CD14-positive monocyte (primary cell): ENCODE results near the gene DDX31. TPM values are rescaled to one million over a fixed set of nuclear protein-coding genes. Genes with fewer than 3 reads are reported as not detected.
A peak's percentile ranks its signal among the peaks of the same experiment; 100 is the strongest.

Experiments used
- DNase-seq, 3 donors: peaks; one replicate each; pipeline ENCODE4 v3.0.0-alpha.2; 2011 to 2022
- H2AFZ ChIP-seq: 2 replicates; pipeline ENCODE4 v1.6.0; 2012; ENCODE audit warnings: mild to moderate bottlenecking, low read depth, low read length, inconsistent platforms; ENCODE audit not compliant: insufficient read depth, poor library complexity, severe bottlenecking
- H3K27ac ChIP-seq, 2 donors: 1 replicate in 1 of 2; 2 replicates in 1 of 2; pipeline ENCODE4 v1.5.1; 2012 to 2013; ENCODE audit warnings: low read length in 2 of 2, control low read depth in 1 of 2, inconsistent platforms in 1 of 2, low read depth in 1 of 2, mild to moderate bottlenecking in 1 of 2
- H3K27me3 ChIP-seq, 2 donors: one replicate each; pipeline versions ENCODE4 v1.6.0 to v1.6.1; 2011 to 2013; ENCODE audit warnings: low read length in 2 of 2; ENCODE audit not compliant: control insufficient read depth in 2 of 2, insufficient read depth in 2 of 2
- H3K36me3 ChIP-seq, 2 donors: replicated peaks in 1 of 2; 1 replicate in 1 of 2; 2 replicates in 1 of 2; pipeline versions ENCODE4 v1.5.1 to v1.6.1; 2012 to 2013; ENCODE audit warnings: low read length in 2 of 2, control low read depth in 1 of 2, inconsistent platforms in 1 of 2, mild to moderate bottlenecking in 1 of 2; ENCODE audit not compliant: insufficient read depth in 2 of 2, control insufficient read depth in 1 of 2
- H3K4me1 ChIP-seq, 2 donors: 1 replicate in 1 of 2; 2 replicates in 1 of 2; pipeline versions ENCODE4 v1.5.1 to v1.6.1; 2012 to 2013; ENCODE audit warnings: low read length in 2 of 2, control low read depth in 1 of 2, inconsistent platforms in 1 of 2, mild to moderate bottlenecking in 1 of 2, moderate library complexity in 1 of 2; ENCODE audit not compliant: insufficient read depth in 2 of 2, control insufficient read depth in 1 of 2
- H3K4me2 ChIP-seq: replicated peaks from 2 replicates; pipeline ENCODE3; 2012; ENCODE audit warnings: low read length, moderate library complexity, mild to moderate bottlenecking; ENCODE audit not compliant: poor library complexity, severe bottlenecking; ENCODE audit errors: extremely low read depth
- H3K4me3 ChIP-seq, 3 experiments: fragments of 200-600 bp in 1 of 3; sonication (generic) in 1 of 3; replicated peaks in 1 of 3; 1 replicate in 2 of 3; 2 replicates in 1 of 3; pipeline ENCODE4 v1.5.1; 2011 to 2013; ENCODE audit warnings: low read length in 3 of 3, mild to moderate bottlenecking in 3 of 3, control low read depth in 2 of 3, low read depth in 2 of 3, inconsistent platforms in 1 of 3, moderate library complexity in 1 of 3
- H3K79me2 ChIP-seq: 2 replicates; pipeline ENCODE4 v1.6.0; 2012; ENCODE audit warnings: mild to moderate bottlenecking, control low read depth, inconsistent platforms, low read length, moderate library complexity; ENCODE audit not compliant: insufficient read depth
- H3K9ac ChIP-seq: 2 replicates; pipeline ENCODE4 v1.6.0; 2017; ENCODE audit warnings: low read length, mild to moderate bottlenecking; ENCODE audit not compliant: insufficient read depth, poor library complexity, severe bottlenecking
- H3K9me3 ChIP-seq, 2 donors: replicated peaks in 1 of 2; 1 replicate in 1 of 2; 2 replicates in 1 of 2; pipeline versions ENCODE4 v1.5.1 to v1.6.1; 2012 to 2013; ENCODE audit warnings: low read length in 2 of 2, control low read depth in 1 of 2; ENCODE audit not compliant: control insufficient read depth in 1 of 2, insufficient read depth in 1 of 2
- H4K20me1 ChIP-seq: 2 replicates; pipeline ENCODE4 v1.6.0; 2012; ENCODE audit warnings: mild to moderate bottlenecking, low read length, control low read depth, moderate library complexity; ENCODE audit not compliant: insufficient read depth
- H3K27ac Mint-ChIP-seq, 7 donors: one replicate each; pipeline ENCODE4 v1.8.0; 2020; ENCODE audit warnings: mild to moderate bottlenecking in 7 of 7, mixed read lengths in 7 of 7, moderate library complexity in 6 of 7, inconsistent platforms in 2 of 7
- H3K27me3 Mint-ChIP-seq, 3 donors: one replicate each; pipeline ENCODE4 v1.8.0; 2021 to 2022; ENCODE audit warnings: low read depth in 3 of 3, mild to moderate bottlenecking in 3 of 3, mixed read lengths in 3 of 3, moderate library complexity in 3 of 3, inconsistent platforms in 1 of 3
- H3K36me3 Mint-ChIP-seq, 2 donors: one replicate each; pipeline ENCODE4 v1.8.0; 2020; ENCODE audit warnings: mixed read lengths in 2 of 2, inconsistent platforms in 1 of 2, mild to moderate bottlenecking in 1 of 2
- H3K4me1 Mint-ChIP-seq: one replicate; pipeline ENCODE4 v1.8.0; 2020; ENCODE audit warnings: mild to moderate bottlenecking, mixed read lengths
- H3K4me3 Mint-ChIP-seq, 2 donors: one replicate each; pipeline ENCODE4 v1.8.0; 2020; ENCODE audit warnings: mild to moderate bottlenecking in 2 of 2, mixed read lengths in 2 of 2, moderate library complexity in 1 of 2
- H3K9me3 Mint-ChIP-seq, 7 donors: one replicate each; pipeline ENCODE4 v1.8.0; 2020 to 2022; ENCODE audit warnings: mixed read lengths in 7 of 7, mild to moderate bottlenecking in 6 of 7, moderate library complexity in 6 of 7, inconsistent platforms in 2 of 7
- CTCF ChIP-seq: fragments of 200-600 bp; IDR thresholded peaks from one replicate; pipeline ENCODE4 v1.8.0; 2022; ENCODE audit warnings: antibody characterized with exemption, mild to moderate bottlenecking
- WGBS: methylation state at CpG from one replicate; pipeline ENCODE4 v1.1.5; 2013; ENCODE audit warnings: missing lambda C conversion rate; ENCODE audit not compliant: insufficient coverage; 5-methylcytosine and 5-hydroxymethylcytosine counted together
- intact Hi-C, 2 donors: fragments of 100-400 bp; cut with micrococcal nuclease; formaldehyde crosslinking; loops; one replicate each; pipeline versions ENCODE4 v1.15.0 to v1.15.1; 2023
- polyA plus RNA-seq, 3 donors: library from polyadenylated mRNA; depleted of rRNA in 1 of 3; unstranded in 2 of 3; stranded (reverse) in 1 of 3; fragments of 300-500 nt in 2 of 3; fragments of >200 nt in 1 of 3; fragmentation: Illumina TruSeq in 2 of 3; gene quantifications; 1 replicate in 2 of 3; 2 replicates in 1 of 3; pipeline ENCODE4 v1.2.3, GENCODE V29; 2012 to 2021

Gene DDX31
- polyA plus RNA-seq, 3 donors = 1.1 to 4.2 (median 1.5) TPM

DNA sequence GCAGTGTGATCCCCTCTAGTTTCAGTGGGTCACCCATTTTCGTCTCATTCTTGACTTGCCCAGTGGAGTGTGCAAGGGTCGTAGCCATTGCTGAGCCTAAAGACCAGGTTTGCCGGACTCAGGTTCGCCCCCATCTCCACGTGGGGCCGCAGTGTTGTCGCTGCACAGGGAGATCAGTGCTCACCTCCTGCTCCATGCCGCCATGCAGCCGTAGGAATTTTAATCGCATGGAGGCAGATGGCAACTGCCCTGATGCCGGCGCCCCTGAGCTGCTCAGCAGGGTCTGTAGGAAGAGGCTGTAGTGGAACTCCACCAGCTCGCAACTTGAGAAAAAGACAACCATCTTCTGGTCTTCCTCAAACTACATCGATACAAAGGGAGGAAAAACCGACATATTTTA is 24.1 kb downstream of the DDX31 start:
- H3K36me3 Mint-ChIP-seq = peaks cover 59 to 71% of the 10 kb centered on the region in 2 donors
- WGBS = 99% methylated on average over 7 of the region's 15 CpGs

GRCh38 chr9:132645306-132645705 is 24.5 kb downstream of the DDX31 start:
- no peak overlapping the region for H3K4me2 ChIP-seq
- no peaks in the 10 kb centered on the region for H3K4me1 ChIP-seq
- no peak overlapping the region for H3K9ac ChIP-seq
- Mint-ChIP-seq H3K4me3 (no peak overlapping the region), H3K36me3 (peaks cover 63 to 69% of the 10 kb centered on the region in 2 donors), H3K27ac (peak overlapping the region in 3 of 7 donors; percentile 12 to 66 (median 23)), H3K9me3 (no peaks in the 10 kb centered on the region), H3K27me3 (no peaks in the 10 kb centered on the region), H3K4me1 (no peaks in the 10 kb centered on the region)
- no peaks in the 10 kb centered on the region for H3K9me3 ChIP-seq
- H3K4me3 ChIP-seq = no peak overlapping the region
- intact Hi-C loops = no loop called here
- peaks cover 67 to 93% of the 10 kb centered on the region in 2 donors for H3K36me3 ChIP-seq
- no peak for TF ChIP-seq CTCF
- 99% methylated on average over 8 of the region's 8 CpGs for WGBS
- no peak overlapping the region for H3K27ac ChIP-seq
- H3K79me2 ChIP-seq = no peaks in the 10 kb centered on the region
- no peak overlapping the region for H2AFZ ChIP-seq
- no peaks in the 10 kb centered on the region for H4K20me1 ChIP-seq
- H3K27me3 ChIP-seq = no peaks in the 10 kb centered on the region
- no peak for DNase-seq

More for the DNA sequence above, 24.1 kb downstream of the DDX31 start:
- H3K27me3 ChIP-seq = no peaks in the 10 kb centered on the region
- H3K4me1 Mint-ChIP-seq = no peaks in the 10 kb centered on the region
- H3K9me3 ChIP-seq = no peaks in the 10 kb centered on the region
- H3K4me1 ChIP-seq = no peaks in the 10 kb centered on the region
- no peak overlapping the region for H3K4me3 ChIP-seq
- H4K20me1 ChIP-seq = no peaks in the 10 kb centered on the region
- no peaks in the 10 kb centered on the region for H3K27me3 Mint-ChIP-seq
- H3K27ac ChIP-seq = no peak overlapping the region
- no peak overlapping the region for H3K9ac ChIP-seq
- no peak overlapping the region for H3K27ac Mint-ChIP-seq
- H3K4me2 ChIP-seq = no peak overlapping the region
- no peak overlapping the region for H3K4me3 Mint-ChIP-seq
- no peak for TF ChIP-seq CTCF
- DNase-seq = no peak
- no peaks in the 10 kb centered on the region for H3K79me2 ChIP-seq
- H2AFZ ChIP-seq = no peak overlapping the region
- intact Hi-C loops = no loop called here
- H3K36me3 ChIP-seq = peaks cover 70 to 93% of the 10 kb centered on the region in 2 donors
- H3K9me3 Mint-ChIP-seq = no peaks in the 10 kb centered on the region
